Neuronal stem cell (in vitro differentiated cells): ENCODE results near the gene NKAP.

Experiments
- DNase-seq: peaks from one replicate; pipeline ENCODE4 v3.0.0-alpha.2; 2013; ENCODE audit warnings: low spot score
- H2AFZ ChIP-seq: one replicate; pipeline ENCODE4 v1.6.1; 2013; ENCODE audit warnings: mild to moderate bottlenecking, low read length, inconsistent platforms
- H2AK5ac ChIP-seq: 2 replicates; pipeline ENCODE4 v1.6.1; 2013; ENCODE audit warnings: low read depth, mild to moderate bottlenecking, inconsistent platforms, low read length, moderate library complexity, mixed read lengths
- H2BK120ac ChIP-seq: 2 replicates; pipeline ENCODE4 v1.6.1; 2013; ENCODE audit warnings: low read depth, mild to moderate bottlenecking, inconsistent platforms, low read length, moderate library complexity, mixed read lengths
- H2BK12ac ChIP-seq: one replicate; pipeline ENCODE4 v1.6.1; 2013; ENCODE audit warnings: low read length, inconsistent platforms
- H2BK15ac ChIP-seq: 2 replicates; pipeline ENCODE4 v1.6.1; 2013; ENCODE audit warnings: mild to moderate bottlenecking, low read length, inconsistent platforms, mixed read lengths
- H2BK5ac ChIP-seq: one replicate; pipeline ENCODE4 v1.6.1; 2013; ENCODE audit warnings: inconsistent platforms, mild to moderate bottlenecking, low read length, moderate library complexity
- H3K14ac ChIP-seq: one replicate; pipeline ENCODE4 v1.6.1; 2013; ENCODE audit warnings: low read length, inconsistent platforms
- H3K18ac ChIP-seq: 2 replicates; pipeline ENCODE4 v1.6.1; 2013; ENCODE audit warnings: low read length, inconsistent platforms
- H3K23ac ChIP-seq: 2 replicates; pipeline ENCODE4 v1.6.1; 2013; ENCODE audit warnings: low read depth, mild to moderate bottlenecking, mixed read lengths, low read length, inconsistent platforms; ENCODE audit not compliant: poor library complexity
- H3K27ac ChIP-seq: replicated peaks from 3 replicates; pipeline ENCODE4 v1.5.1; 2013; ENCODE audit warnings: low read length, inconsistent platforms
- H3K27me3 ChIP-seq, 3 experiments: 2 replicates each; pipeline ENCODE4 v1.6.1; 2013; ENCODE audit warnings: low read length in 3 of 3, mild to moderate bottlenecking in 2 of 3, inconsistent platforms in 1 of 3, low read depth in 1 of 3, mixed read lengths in 1 of 3, moderate library complexity in 1 of 3; ENCODE audit not compliant: control insufficient read depth in 3 of 3, insufficient read depth in 3 of 3
- H3K36me3 ChIP-seq, 2 donors: replicated peaks in 1 of 2; 2 replicates each; pipeline ENCODE4 v1.6.1; 2013; ENCODE audit warnings: low read length in 2 of 2; ENCODE audit not compliant: control insufficient read depth in 2 of 2, insufficient read depth in 2 of 2
- H3K4ac ChIP-seq: 2 replicates; pipeline ENCODE4 v1.6.1; 2013; ENCODE audit warnings: inconsistent platforms, mild to moderate bottlenecking, low read length, moderate library complexity
- H3K4me1 ChIP-seq, 2 donors: 1 replicate in 1 of 2; 2 replicates in 1 of 2; pipeline ENCODE4 v1.6.1; 2013; ENCODE audit warnings: low read length in 2 of 2, low read depth in 1 of 2; ENCODE audit not compliant: control insufficient read depth in 2 of 2, insufficient read depth in 1 of 2
- H3K4me2 ChIP-seq: one replicate; pipeline ENCODE4 v1.6.1; 2013; ENCODE audit warnings: mild to moderate bottlenecking, low read length, inconsistent platforms; ENCODE audit not compliant: insufficient read depth, poor library complexity, severe bottlenecking
- H3K4me3 ChIP-seq, 2 donors: 2 replicates each; pipeline ENCODE4 v1.5.1; 2013; ENCODE audit warnings: low read length in 2 of 2, mild to moderate bottlenecking in 2 of 2, inconsistent platforms in 1 of 2, moderate library complexity in 1 of 2
- H3K79me1 ChIP-seq: one replicate; pipeline ENCODE4 v1.6.1; 2013; ENCODE audit warnings: low read depth, mild to moderate bottlenecking, inconsistent platforms, low read length, moderate library complexity
- H3K9ac ChIP-seq: one replicate; pipeline ENCODE4 v1.6.1; 2013; ENCODE audit warnings: mild to moderate bottlenecking, low read depth, low read length, inconsistent platforms; ENCODE audit not compliant: poor library complexity
- H3K9me3 ChIP-seq, 2 donors: replicated peaks in 1 of 2; 2 replicates each; pipeline versions ENCODE3 to v1.6.1; 2013; ENCODE audit warnings: low read length in 2 of 2, mild to moderate bottlenecking in 2 of 2, inconsistent platforms in 1 of 2, low read depth in 1 of 2, mixed read lengths in 1 of 2, moderate library complexity in 1 of 2; ENCODE audit not compliant: control insufficient read depth in 2 of 2, insufficient read depth in 1 of 2
- H4K8ac ChIP-seq: one replicate; pipeline ENCODE4 v1.6.1; 2013; ENCODE audit warnings: low read depth, mild to moderate bottlenecking, inconsistent platforms, low read length, moderate library complexity
- H4K91ac ChIP-seq: one replicate; pipeline ENCODE4 v1.6.1; 2013; ENCODE audit warnings: low read length, low read depth, mild to moderate bottlenecking, inconsistent platforms; ENCODE audit not compliant: poor library complexity
- WGBS, 2 donors: extraction: QIAGEN DNeasy Blood & Tissue Kit; methylation state at CpG; one replicate each; pipeline ENCODE4 v1.1.7; 2013; ENCODE audit warnings: missing lambda C conversion rate in 2 of 2, mixed read lengths in 1 of 2; ENCODE audit not compliant: insufficient read length in 2 of 2, insufficient replicate concordance in 1 of 2; ENCODE audit errors: extremely low coverage in 2 of 2; 5-methylcytosine and 5-hydroxymethylcytosine counted together

The NKAP gene

GRCh38 chrX:119887721-119888425 lies 55.7 kb downstream of the NKAP start:
- Histone ChIP-seq H3K9me3 (no peaks in the 10 kb centered on the region), H2AFZ (peak overlapping the region; percentile 77), H3K27ac (no peak overlapping the region), H2BK5ac (no peak overlapping the region), H3K4me1 (no peaks in the 10 kb centered on the region), H3K36me3 (no peaks in the 10 kb centered on the region), H2BK120ac (no peak overlapping the region), H3K9ac (no peak overlapping the region), H3K23ac (no peak overlapping the region), H3K4me3 (peak overlapping the region; percentile 25 to 69), H2BK12ac (no peak overlapping the region), H3K18ac (no peak overlapping the region), H4K91ac (no peak overlapping the region), H3K79me1 (no peaks in the 10 kb centered on the region), H2AK5ac (no peak overlapping the region), H4K8ac (no peak overlapping the region), H3K14ac (no peak overlapping the region), H3K4ac (no peak overlapping the region), H3K4me2 (peak overlapping the region; percentile 33), H2BK15ac (no peak overlapping the region), H3K27me3 (no peaks in the 10 kb centered on the region)
- no peak for DNase-seq
- WGBS, 2 donors: no CpG with 5 or more reads among the region's 40 CpGs

- Histone ChIP-seq H2BK12ac (no peak overlapping the region), H3K4me2 (no peak overlapping the region), H3K9ac (no peak overlapping the region), H2AFZ (peak overlapping the region; percentile 52), H2AK5ac (no peak overlapping the region), H3K27me3 (no peaks in the 10 kb centered on the region), H4K91ac (no peak overlapping the region), H3K4me1 (no peaks in the 10 kb centered on the region), H2BK15ac (no peak overlapping the region), H4K8ac (no peak overlapping the region), H3K4ac (no peak overlapping the region), H3K9me3 (no peaks in the 10 kb centered on the region), H3K18ac (no peak overlapping the region), H2BK5ac (no peak overlapping the region), H3K23ac (no peak overlapping the region), H3K36me3 (no peaks in the 10 kb centered on the region), H3K79me1 (no peaks in the 10 kb centered on the region), H3K14ac (no peak overlapping the region), H2BK120ac (no peak overlapping the region), H3K4me3 (no peak overlapping the region), H3K27ac (no peak overlapping the region)
- WGBS, 2 donors: no CpG with 5 or more reads among the region's 11 CpGs
- no peak for DNase-seq
These were observed 57.8 kb downstream of the NKAP start for GRCh38 chrX:119885554-119886428.

- H3K14ac ChIP-seq: no peak overlapping the region
- H2BK15ac ChIP-seq: no peak overlapping the region
- no peak overlapping the region for H3K23ac ChIP-seq
- H4K91ac ChIP-seq: no peak overlapping the region
- H2AFZ ChIP-seq: peak overlapping the region; percentile 66
- no peak overlapping the region for H2BK5ac ChIP-seq
- no peak overlapping the region for H3K18ac ChIP-seq
- H2AK5ac ChIP-seq: no peak overlapping the region
- no peak overlapping the region for H3K9ac ChIP-seq
- no peak overlapping the region for H3K27ac ChIP-seq
- no peaks in the 10 kb centered on the region for H3K27me3 ChIP-seq
- no CpG with 5 or more reads among the region's 11 CpGs for WGBS, 2 donors
- H3K4me1 ChIP-seq: no peaks in the 10 kb centered on the region
- no peak overlapping the region for H2BK120ac ChIP-seq
- no peak overlapping the region for H3K4ac ChIP-seq
- H3K4me2 ChIP-seq: no peak overlapping the region
- no peak for DNase-seq
- no peaks in the 10 kb centered on the region for H3K79me1 ChIP-seq
- H3K4me3 ChIP-seq: peak overlapping the region in 1 of 2 donors; percentile 28
- H2BK12ac ChIP-seq: no peak overlapping the region
- H4K8ac ChIP-seq: no peak overlapping the region
- H3K36me3 ChIP-seq: peaks cover 0 to 14% of the 10 kb centered on the region in 2 donors
- H3K9me3 ChIP-seq: no peaks in the 10 kb centered on the region
These were observed 62.8 kb downstream of the NKAP start for GRCh38 chrX:119880552-119881437.
